Heart left ventricle (tissue), 16 donors: ENCODE results near the gene ADH1C. TPM values are rescaled to one million over a fixed set of nuclear protein-coding genes. Genes with fewer than 3 reads are reported as not detected.
"Not testable (repeated sequence)": the region's sequence is repeated elsewhere in the genome, so short reads cannot be mapped to it uniquely, and the experiment has no call there.

Experiments used
- ATAC-seq, 4 donors: fragments of 200-7000 bp; cut with Tn5 transposase; one replicate each; pipeline ENCODE4 v1.9.1; 2020 to 2022; ENCODE audit warnings: moderate library complexity in 4 of 4, mild to moderate bottlenecking in 3 of 4, moderate number of reproducible peaks in 1 of 4
- DNase-seq, 5 donors: peaks; one replicate each; pipeline ENCODE4 v3.0.0-alpha.2; 2020
- H3K27ac ChIP-seq, 12 donors: fragments of 200-600 bp; sonication (generic) in 4 of 12; one replicate each; pipeline versions ENCODE4 v1.5.0 to v1.8.0; 2016 to 2022; ENCODE audit warnings: mild to moderate bottlenecking in 2 of 12
- H3K27me3 ChIP-seq, 9 donors: fragments of 200-600 bp; sonication (generic) in 2 of 9; one replicate each; pipeline versions ENCODE4 v1.5.1 to v1.8.0; 2016 to 2022; ENCODE audit warnings: mild to moderate bottlenecking in 3 of 9
- H3K36me3 ChIP-seq, 9 donors: fragments of 200-600 bp; sonication (generic) in 2 of 9; one replicate each; pipeline versions ENCODE4 v1.5.0 to v1.8.0; 2018 to 2022; ENCODE audit warnings: mild to moderate bottlenecking in 2 of 9
- H3K4me1 ChIP-seq, 12 donors: fragments of 200-600 bp; sonication (generic) in 4 of 12; one replicate each; pipeline versions ENCODE4 v1.5.0 to v1.8.0; 2016 to 2022; ENCODE audit warnings: mild to moderate bottlenecking in 3 of 12
- H3K4me3 ChIP-seq, 12 donors: fragments of 200-600 bp; sonication (generic) in 4 of 12; one replicate each; pipeline versions ENCODE4 v1.5.0 to v1.8.0; 2017 to 2022; ENCODE audit warnings: mild to moderate bottlenecking in 9 of 12, moderate library complexity in 4 of 12
- H3K9me3 ChIP-seq, 12 donors: fragments of 200-600 bp; sonication (generic) in 4 of 12; one replicate each; pipeline versions ENCODE4 v1.5.0 to v1.8.0; 2016 to 2022; ENCODE audit warnings: mild to moderate bottlenecking in 1 of 12
- CTCF ChIP-seq, 12 donors: fragments of 200-600 bp; sonication (generic) in 4 of 12; IDR thresholded peaks; one replicate each; pipeline versions ENCODE4 v1.5.0 to v1.8.0; 2018 to 2022; ENCODE audit warnings: antibody characterized with exemption in 12 of 12, mild to moderate bottlenecking in 5 of 12
- POLR2A ChIP-seq, 2 donors: fragments of 450-650 bp; IDR thresholded peaks; one replicate each; pipeline ENCODE4 v1.6.1; 2017; ENCODE audit warnings: antibody characterized with exemption in 2 of 2, mild to moderate bottlenecking in 2 of 2, moderate library complexity in 2 of 2
- WGBS, 4 donors: extraction: QIAGEN DNeasy Blood & Tissue Kit in 2 of 4; methylation state at CpG; one replicate each; pipeline versions ENCODE4 v1.1.5 to v1.1.7; 2013 to 2018; 5-methylcytosine and 5-hydroxymethylcytosine counted together
- intact Hi-C, 10 donors: fragments of 100-400 bp; cut with DNase I; formaldehyde crosslinking; loops; one replicate each; pipeline versions ENCODE4 v1.11.1 to v1.14.2; 2022
- polyA plus RNA-seq, 2 donors: library from polyadenylated mRNA; stranded (reverse); fragments of 200-250 nt; gene quantifications; one replicate each; pipeline ENCODE4 v1.2.3, GENCODE V29; 2013
- total RNA-seq, 9 donors: library from RNA; depleted of rRNA in 2 of 9; stranded (reverse); fragments of >200 nt in 2 of 9; fragmentation: NEBNext Ultra II Directional in 3 of 9; extraction: Animal tissue kit (Norgen Biotek cat#: 25700) in 3 of 9; gene quantifications; one replicate each; pipeline versions ENCODE4 v1.1.0 to v1.2.4, GENCODE V29; 2016 to 2023
- donor health status: ischemic (EF 13 %, LVEDD 7.1; RV severe dilation, severe dysfunction).
- donor health status: healthy with polysubstance abuse.
- donor health status: DM: no; HTN: yes; CAD: no.
- donor health status: DM: no; HTN: no; CAD: no.
- donor health status: ischemic (EF 25% LVEDD 6.9; RV normal size, moderate dysfunction).
- donor health status: ischemic (EF 25% LVEDD 5.7; RV mildly dilated, moderate dysfunction).
- donor health status: healthy.
- donor health status: DM: yes; HTN: yes; CAD: no.
- donor health status: ischemic (EF 35%, LVEDD 5.7; RV mildly dilated, moderate dysfunction).
- donor health status: nonischemic (EF 11% LVEDD 7.7; RV severe dilation, severe dysfunction).
- donor health status: DM: yes; HTN: yes; CAD: no.
- donor health status: PGD.
- donor health status: ischemic (EF 29% LVEDD 5.4; RV normal size, mild dysfunction).
- donor health status: nonischemic (EF 23%, LVEDD 6.1; RV moderate dilation, normal function).

The ADH1C gene
- total and polyA plus RNA-seq, 11 donors: 0.64 to 14.3 (median 2.8) TPM

GRCh38 chr4:99359480-99360204 lies 7.1 kb upstream of the ADH1C start:
- TF ChIP-seq POLR2A (IDR thresholded peaks at IDR 0.05): no peak
- TF ChIP-seq CTCF (IDR thresholded peaks at IDR 0.05): no peak

GRCh38 chr4:99357948-99358347 lies 5.4 kb upstream of the ADH1C start:
- 72 to 89% (median 82%) methylated on average over 2 of the region's 2 CpGs for WGBS, 4 donors
- Histone ChIP-seq H3K4me1 (peaks cover 0 to 15% (median 0%) of the 10 kb centered on the region in 12 donors), H3K27me3 (no peaks in the 10 kb centered on the region), H3K4me3 (no peak overlapping the region), H3K27ac (no peak overlapping the region), H3K36me3 (no peaks in the 10 kb centered on the region), H3K9me3 (no peaks in the 10 kb centered on the region)
- no peak for ATAC-seq
- no peak for DNase-seq
- TF ChIP-seq CTCF (IDR thresholded peaks at IDR 0.05) (no peak), POLR2A (IDR thresholded peaks at IDR 0.05) (no peak)
- intact Hi-C loops: no loop called here

More at GRCh38 chr4:99359480-99360204, 7.1 kb upstream of the ADH1C start:
- 86 to 92% (median 91%) methylated on average over 8 to 27 of the region's 27 CpGs for WGBS, 4 donors
- H3K4me3 ChIP-seq: no peak overlapping the region
- H3K9me3 ChIP-seq: no peaks in the 10 kb centered on the region
- DNase-seq (no peak), ATAC-seq (no peak)
- intact Hi-C loops: no loop called here
- H3K4me1 ChIP-seq: peaks cover 0 to 19% (median 0%) of the 10 kb centered on the region in 12 donors
- no peaks in the 10 kb centered on the region for H3K36me3 ChIP-seq
- no peaks in the 10 kb centered on the region for H3K27me3 ChIP-seq
- no peak overlapping the region for H3K27ac ChIP-seq

- WGBS, 4 donors: 73 to 83% (median 81%) methylated on average over 1 of the region's 1 CpG
Observed at GRCh38 chr4:99356992-99357391, 4.4 kb upstream of the ADH1C start.

DNA sequence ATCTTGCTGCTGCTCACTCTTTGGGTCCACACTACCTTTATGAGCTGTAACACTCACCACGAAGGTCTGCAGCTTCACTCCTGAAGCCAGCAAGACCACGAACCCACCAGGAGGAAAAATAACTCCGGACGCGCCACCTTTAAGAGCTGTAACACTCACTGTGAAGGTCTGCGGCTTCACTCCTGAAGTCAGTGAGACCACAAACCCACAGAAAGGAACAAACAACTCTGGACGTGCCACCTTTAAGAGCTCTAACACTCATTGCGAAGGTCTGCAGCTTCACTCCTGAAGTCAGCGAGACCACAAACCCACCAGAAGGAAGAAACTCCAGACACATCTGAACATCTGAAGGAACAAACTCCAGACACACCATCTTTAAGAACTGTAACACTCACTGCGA lies 3.6 kb upstream of the ADH1C start:
- 70 to 79% (median 73%) methylated on average over 10 of the region's 10 CpGs for WGBS, 4 donors
- H3K27me3 ChIP-seq, H3K27ac ChIP-seq, H3K4me3 ChIP-seq, intact Hi-C loops, H3K9me3 ChIP-seq, ATAC-seq, H3K4me1 ChIP-seq, H3K36me3 ChIP-seq, DNase-seq: not testable (repeated sequence)

More at GRCh38 chr4:99356992-99357391, 4.4 kb upstream of the ADH1C start:
- TF ChIP-seq CTCF (IDR thresholded peaks at IDR 0.05) (no peak), POLR2A (IDR thresholded peaks at IDR 0.05) (no peak)
- Histone ChIP-seq H3K27ac (no peak overlapping the region), H3K4me3 (no peak overlapping the region), H3K4me1 (peaks cover 0 to 9% (median 0%) of the 10 kb centered on the region in 12 donors), H3K9me3 (no peaks in the 10 kb centered on the region), H3K36me3 (no peaks in the 10 kb centered on the region), H3K27me3 (no peaks in the 10 kb centered on the region)
- DNase-seq (no peak), ATAC-seq (no peak)
- intact Hi-C loops: no loop called here
